ENCODE measurements around the gene OPALIN.

The OPALIN gene

GRCh38 chr10:96371356-96371755, 12.6 kb upstream of the OPALIN start:
- DNase-seq = no peak

DNA sequence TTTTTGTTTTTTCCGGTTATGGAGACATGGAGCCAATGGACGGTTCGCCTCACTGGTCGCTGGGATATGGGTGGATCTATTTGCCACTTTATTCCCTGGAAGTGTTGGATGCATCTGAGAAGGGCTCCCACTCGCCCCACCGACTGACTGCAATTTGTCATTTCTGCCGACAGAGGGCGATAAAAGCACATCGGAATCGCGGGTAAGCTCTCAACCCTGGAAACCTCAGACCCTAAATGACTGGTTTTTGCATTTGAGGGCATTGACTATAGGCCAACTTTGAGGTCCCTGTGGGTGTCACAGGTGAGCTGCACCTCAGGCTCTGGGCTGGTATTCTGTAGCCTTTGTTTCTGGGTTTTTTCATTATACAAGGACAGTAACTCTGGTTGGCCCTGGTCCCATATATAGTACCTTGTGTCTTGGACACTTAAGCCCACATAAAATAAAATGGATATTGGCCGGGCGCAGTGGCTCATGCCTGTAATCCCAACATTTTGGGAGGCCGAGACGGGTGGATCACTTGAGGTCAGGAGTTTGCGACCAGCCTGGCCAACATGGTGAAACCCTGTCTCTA, 11.9 kb upstream of the OPALIN start:
- DNase-seq = no peak

GRCh38 chr10:96369890-96370583, 11.2 kb upstream of the OPALIN start:
- no peak for DNase-seq

DNA sequence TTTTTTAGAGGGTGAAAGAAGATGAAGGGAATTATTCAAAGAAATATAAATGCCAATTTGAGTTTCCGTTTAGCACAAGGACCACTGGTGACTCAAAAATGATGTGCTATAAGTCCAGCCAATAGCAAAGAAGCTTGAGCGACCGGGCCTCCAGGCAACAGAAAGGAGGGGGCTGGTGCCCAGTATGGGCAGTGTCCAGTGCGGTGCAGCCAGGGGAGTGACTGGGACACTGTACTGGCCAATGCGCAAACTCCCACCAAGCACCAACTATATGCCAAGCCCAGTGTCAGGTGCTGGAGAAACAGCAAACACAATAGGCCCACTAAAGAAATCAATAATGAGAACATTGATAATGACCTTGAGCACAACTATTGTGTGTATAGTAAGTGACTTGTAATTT, 10.2 kb upstream of the OPALIN start:
- no peak for DNase-seq

- no peak for DNase-seq
Measured at GRCh38 chr10:96367470-96367869, 8.7 kb upstream of the OPALIN start.

GRCh38 chr10:96366508-96366907, 7.7 kb upstream of the OPALIN start:
- no peak for DNase-seq

- DNase-seq = no peak
Measured at GRCh38 chr10:96365571-96365970, 6.8 kb upstream of the OPALIN start.

DNA sequence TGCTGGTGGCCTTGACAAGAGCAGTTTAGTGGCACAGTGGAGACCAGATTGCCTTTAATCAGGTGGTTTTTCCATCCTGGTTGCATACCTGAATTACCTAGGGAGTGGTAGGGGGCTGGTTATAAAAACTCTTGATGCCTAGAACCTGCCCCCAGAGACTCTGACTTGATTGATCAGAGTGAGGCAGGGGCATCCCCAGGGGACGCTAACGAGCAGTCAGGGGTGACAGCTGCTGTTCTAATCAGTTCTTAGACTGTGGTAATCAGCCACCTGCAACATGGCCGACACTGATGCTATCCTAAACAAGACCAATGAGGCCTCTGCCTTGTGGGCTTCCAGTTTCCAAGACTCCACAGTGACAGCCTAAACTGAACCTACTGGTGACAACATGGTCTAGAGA, 2.0 kb upstream of the OPALIN start:
- DNase-seq = no peak

- DNase-seq = no peak
Measured at GRCh38 chr10:96360331-96360730, 1.5 kb upstream of the OPALIN start.

- DNase-seq = no peak
Measured at GRCh38 chr10:96359616-96360015, 814 bp upstream of the OPALIN start.

- no peak for DNase-seq
Measured at GRCh38 chr10:96357038-96357620, 1.7 kb downstream of the OPALIN start.

- no peak for DNase-seq
Measured at GRCh38 chr10:96352582-96352981, 6.2 kb downstream of the OPALIN start.

DNA sequence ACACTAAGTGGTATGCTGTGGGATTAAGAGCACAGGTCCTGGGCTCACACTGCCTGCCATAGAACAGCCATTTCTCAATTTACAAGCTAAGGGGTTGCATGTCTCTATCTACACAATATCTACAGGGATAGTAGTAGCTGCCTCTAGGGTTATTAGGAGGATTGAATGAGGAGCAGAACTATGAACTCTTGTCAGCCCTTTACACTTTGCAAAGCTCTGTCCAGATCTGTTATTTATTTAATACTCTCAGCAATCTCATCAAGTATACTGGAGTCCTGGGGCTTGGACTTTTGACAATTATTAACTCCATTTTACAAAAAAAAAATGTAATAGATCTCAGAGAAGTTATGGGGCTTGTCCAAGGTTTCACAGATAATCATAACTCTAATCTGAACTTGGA, 6.8 kb downstream of the OPALIN start:
- no peak for DNase-seq

GRCh38 chr10:96346295-96346694, 12.5 kb downstream of the OPALIN start:
- DNase-seq = no peak

DNA sequence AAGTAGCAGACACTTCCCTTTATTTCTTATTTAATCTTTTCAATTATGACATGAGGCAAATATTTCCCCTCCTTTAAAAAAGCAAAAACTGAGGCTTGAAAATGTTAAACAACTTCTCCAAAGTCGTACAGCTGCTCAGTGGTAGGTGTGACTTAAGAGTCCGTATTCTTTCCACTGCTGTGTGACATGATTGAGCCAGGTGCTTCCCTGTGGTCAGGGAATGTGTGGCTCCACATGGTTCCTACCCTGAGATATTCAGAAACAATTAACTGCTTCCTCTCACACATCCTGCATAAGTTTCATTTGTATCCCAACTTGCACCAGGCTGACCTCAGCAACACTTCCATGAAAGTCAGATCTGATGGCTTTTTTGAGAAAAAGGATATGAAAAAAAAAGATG, 13.6 kb downstream of the OPALIN start:
- no peak for DNase-seq

GRCh38 chr10:96344178-96344577, 14.6 kb downstream of the OPALIN start:
- DNase-seq = no peak

DNA sequence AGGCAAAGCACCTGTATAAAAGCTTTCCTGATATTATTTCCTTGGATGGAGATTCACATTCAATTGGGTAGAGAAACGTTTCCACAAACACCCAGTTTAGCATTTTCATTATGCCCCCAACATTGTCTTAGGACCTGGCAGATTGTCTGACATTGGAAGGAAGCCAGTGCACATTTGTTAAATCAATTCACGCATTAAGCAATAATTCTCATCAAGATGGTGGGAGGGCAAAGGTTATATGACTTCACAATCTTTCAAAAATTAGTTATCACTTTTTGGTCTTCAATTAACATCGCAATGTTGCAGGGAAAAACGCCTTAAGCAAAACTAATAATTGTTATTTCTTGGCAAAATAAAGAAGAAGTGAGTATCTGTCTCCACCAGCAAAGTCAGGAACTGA, 16.4 kb downstream of the OPALIN start:
- no peak for DNase-seq

DNA sequence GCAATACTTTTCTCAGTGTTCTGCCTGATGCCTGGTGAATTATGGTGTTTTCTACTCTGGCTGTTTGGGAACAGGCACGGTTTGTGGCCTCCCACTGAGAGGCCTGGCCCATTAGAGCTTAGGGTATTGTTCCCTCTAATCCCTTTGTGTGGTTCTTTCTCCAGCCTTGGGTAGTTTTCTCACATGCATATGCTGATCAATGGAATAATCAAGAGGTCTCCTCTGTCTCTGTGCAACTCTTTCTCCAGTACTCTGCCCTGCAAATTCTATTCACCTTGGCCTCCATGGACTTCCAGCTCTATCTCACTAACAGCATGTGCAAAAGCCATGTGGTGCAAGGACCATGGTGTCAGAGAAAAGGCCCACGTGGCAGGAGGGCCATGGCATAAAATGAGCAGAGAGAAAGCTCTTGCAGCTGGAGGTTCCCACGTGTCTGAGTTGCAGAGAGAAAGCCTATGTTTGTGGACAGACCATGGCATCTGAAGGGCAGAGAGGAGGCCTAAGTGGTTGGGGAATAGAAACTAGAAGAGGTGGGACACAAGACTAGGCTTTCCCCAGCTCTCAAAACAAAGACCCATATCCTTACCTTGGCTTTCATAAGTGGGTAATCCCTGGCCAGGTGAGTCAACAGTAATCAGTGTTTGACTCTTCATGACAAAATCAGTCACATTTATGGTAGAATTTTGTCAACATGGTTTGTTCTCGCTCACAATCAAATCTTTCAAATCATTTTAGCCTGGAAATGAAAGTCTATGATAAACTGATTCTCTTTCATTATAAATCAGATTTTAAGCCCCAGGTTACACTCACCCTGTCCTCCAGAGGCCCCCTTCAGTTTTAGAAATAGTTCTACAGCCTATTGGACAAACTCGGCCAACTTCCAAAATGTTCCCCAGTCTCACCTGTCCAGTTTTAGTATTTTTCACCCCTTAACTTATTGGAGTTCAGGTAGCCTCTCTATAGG, 17.3 kb downstream of the OPALIN start:
- DNase-seq = no peak

GRCh38 chr10:96339956-96340904, 18.6 kb downstream of the OPALIN start:
- peak; percentile 6 for DNase-seq

- no peak for DNase-seq
Measured at GRCh38 chr10:96339383-96339782, 19.4 kb downstream of the OPALIN start.

DNA sequence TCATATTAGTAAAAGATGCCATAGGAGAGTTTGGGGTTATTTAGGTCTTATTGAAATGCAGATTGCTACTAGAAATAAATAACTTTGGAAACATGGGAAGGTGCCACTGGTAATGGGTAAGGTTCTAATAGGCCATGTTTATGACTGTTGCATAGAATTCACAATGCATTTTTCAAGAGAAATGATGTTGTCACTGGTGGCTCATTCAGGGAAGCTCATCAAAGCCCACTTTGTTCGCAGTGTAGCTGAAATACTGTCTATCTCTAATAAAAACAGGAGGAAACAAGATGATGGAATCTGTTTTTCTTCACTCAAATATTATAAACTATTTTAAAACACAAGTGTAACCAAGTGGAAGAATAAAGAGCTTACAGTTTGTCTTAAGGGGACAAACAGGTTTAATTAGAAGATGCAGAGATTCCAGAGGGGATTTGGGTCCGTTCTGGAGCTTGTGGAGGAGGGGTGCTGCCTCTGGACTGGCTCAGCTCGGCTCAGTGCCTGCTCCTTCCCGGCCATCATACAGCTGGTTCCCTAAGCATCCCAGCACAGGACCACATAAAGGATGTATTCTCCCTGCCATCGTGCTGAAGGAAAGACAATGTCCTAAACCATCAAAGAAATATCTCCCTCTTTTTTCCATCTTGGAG, 20.4 kb downstream of the OPALIN start:
- DNase-seq = no peak

DNA sequence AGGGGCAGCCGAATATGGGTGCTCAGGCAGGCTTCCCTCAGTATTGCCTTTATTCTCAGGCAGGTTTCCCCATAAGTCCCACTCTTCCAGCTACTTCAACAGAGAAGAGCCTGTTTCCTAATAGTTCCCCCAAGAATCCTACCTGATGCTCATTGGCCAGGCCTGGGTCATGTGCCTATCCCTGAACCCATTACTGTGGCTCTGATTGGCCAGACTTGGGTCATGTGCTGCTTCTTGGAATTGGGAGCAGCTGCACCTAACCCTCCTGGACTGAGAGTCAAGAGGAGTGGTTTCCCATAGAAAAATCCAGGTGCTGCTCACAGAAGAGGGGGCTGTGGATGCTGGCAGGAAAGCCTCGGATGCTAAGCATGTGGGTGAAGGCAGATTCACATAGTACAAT, 21.7 kb downstream of the OPALIN start:
- no peak for DNase-seq
